Caco-2 (cell line): ENCODE measurements around the gene MLEC. TPM values are rescaled to one million over a fixed set of nuclear protein-coding genes. Genes with fewer than 3 reads are reported as not detected.

Source experiments
- BruUV-seq: library from RNA; stranded (reverse); fragments of 400-500 nt; replicated peaks from 2 replicates; lab custom pipeline; 2021; lab: Mats Ljungman, UMichigan
- CTCF ChIA-PET: fragments of 300-600 bp; sonication (Branson Sonifier 250); formaldehyde crosslinking; loops from one replicate; lab custom pipeline; 2022; ENCODE audit warnings: antibody characterized with exemption; lab: Charles Lee
- POLR2A ChIA-PET: fragments of 300-600 bp; sonication (Branson Sonifier 250); formaldehyde crosslinking; loops from one replicate; lab custom pipeline; 2022; ENCODE audit warnings: antibody characterized with exemption; lab: Charles Lee
- DNase-seq, 2 experiments: peaks; one replicate each; pipeline versions ENCODE4 v3.0.0 to v3.0.0-alpha.2; 2020 to 2022
- H3K27me3 ChIP-seq: replicated peaks from 2 replicates; pipeline ENCODE4 v1.6.0; 2011; ENCODE audit warnings: low read length; ENCODE audit not compliant: control insufficient read depth, insufficient read depth
- H3K36me3 ChIP-seq: 2 replicates; pipeline ENCODE4 v1.5.1; 2011; ENCODE audit warnings: low read length; ENCODE audit not compliant: control insufficient read depth, insufficient read depth
- H3K4me1 ChIP-seq: fragments of 250-450 bp; sonication (Bioruptor Pico); 2 replicates; pipeline ENCODE4 v1.5.1; 2020; ENCODE audit warnings: mild to moderate bottlenecking
- H3K4me3 ChIP-seq: 2 replicates; pipeline ENCODE4 v1.5.1; 2011; ENCODE audit warnings: low read depth, mild to moderate bottlenecking, control low read depth, low read length
- H3K9me3 ChIP-seq: fragments of 250-450 bp; sonication (Bioruptor Pico); 2 replicates; pipeline ENCODE4 v1.5.1; 2020; ENCODE audit warnings: mild to moderate bottlenecking, moderate library complexity
- H3K27ac Mint-ChIP-seq: one replicate; pipeline ENCODE4 v1.8.0; 2022; ENCODE audit warnings: mixed read lengths; ENCODE audit not compliant: unreplicated experiment
- H3K27me3 Mint-ChIP-seq: one replicate; pipeline ENCODE4 v1.8.0; 2022; ENCODE audit warnings: mixed read lengths; ENCODE audit not compliant: insufficient read depth, unreplicated experiment
- H3K36me3 Mint-ChIP-seq: one replicate; pipeline ENCODE4 v1.8.0; 2022; ENCODE audit warnings: mild to moderate bottlenecking, mixed read lengths; ENCODE audit not compliant: insufficient read depth, unreplicated experiment
- H3K4me1 Mint-ChIP-seq: one replicate; pipeline ENCODE4 v1.8.0; 2022; ENCODE audit warnings: low read depth, mixed read lengths; ENCODE audit not compliant: unreplicated experiment
- H3K4me3 Mint-ChIP-seq: one replicate; pipeline ENCODE4 v1.8.0; 2022; ENCODE audit warnings: mild to moderate bottlenecking, moderate library complexity, mixed read lengths; ENCODE audit not compliant: unreplicated experiment
- H3K9me3 Mint-ChIP-seq: one replicate; pipeline ENCODE4 v1.8.0; 2022; ENCODE audit warnings: mixed read lengths; ENCODE audit not compliant: unreplicated experiment
- CTCF ChIP-seq, 2 experiments: fragments of 200-600 bp in 1 of 2; IDR thresholded peaks; 1 replicate in 1 of 2; 2 replicates in 1 of 2; pipeline versions ENCODE4 v1.5.1 to v1.8.0; 2011 to 2022; ENCODE audit warnings: antibody characterized with exemption in 1 of 2, control low read depth in 1 of 2, inconsistent platforms in 1 of 2, low read depth in 1 of 2, low read length in 1 of 2, mild to moderate bottlenecking in 1 of 2, moderate library complexity in 1 of 2; ENCODE audit not compliant: insufficient read depth in 1 of 2, severe bottlenecking in 1 of 2, unreplicated experiment in 1 of 2
- intact Hi-C: fragments of 100-400 bp; cut with micrococcal nuclease; formaldehyde crosslinking; loops from one replicate; pipeline ENCODE4 v1.10.0; 2022; ENCODE audit not compliant: unreplicated experiment
- total RNA-seq: library from RNA; stranded (reverse); gene quantifications from 2 replicates; pipeline ENCODE4 v1.2.3, GENCODE V29; 2022

Gene MLEC
- total RNA-seq, 1 experiment from 2014 or later: 150 TPM

- peaks cover 3% of the 10 kb centered on the region for H3K27me3 Mint-ChIP-seq
- intact Hi-C loops: no loop called here
These were observed 34.1 kb upstream of the MLEC start for GRCh38 chr12:120652656-120653435.

DNA sequence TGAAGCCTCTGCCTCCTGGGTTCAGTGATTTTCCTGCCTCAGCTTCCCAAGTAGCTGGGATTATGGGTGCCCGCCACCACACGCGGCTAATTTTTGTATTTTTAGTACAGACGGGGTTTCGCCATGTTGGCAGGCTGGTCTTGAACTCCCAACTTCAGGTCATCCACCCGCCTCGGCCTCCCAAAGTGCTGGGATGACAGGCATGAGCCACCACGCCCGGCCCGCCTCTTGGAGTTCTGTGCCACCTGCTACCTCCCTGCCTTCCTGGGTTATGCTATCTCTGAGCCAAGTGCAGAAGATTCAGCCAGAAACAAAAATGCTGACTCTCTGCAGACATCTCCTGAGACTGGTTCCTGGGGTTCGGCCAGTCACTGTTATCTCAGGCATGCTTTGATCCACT is 33.3 kb upstream of the MLEC start:
- H3K4me1 Mint-ChIP-seq: peaks cover 6% of the 10 kb centered on the region
- Histone ChIP-seq H3K4me3 (no peak overlapping the region), H3K27me3 (no peaks in the 10 kb centered on the region), H3K36me3 (no peaks in the 10 kb centered on the region), H3K4me1 (no peaks in the 10 kb centered on the region), H3K9me3 (no peaks in the 10 kb centered on the region)
- intact Hi-C loops: no loop called here
- no TSS peak for BruUV-seq
- ChIA-PET POLR2A (no interaction called here), CTCF (no interaction called here)
- no peaks in the 10 kb centered on the region for H3K36me3 Mint-ChIP-seq
- H3K9me3 Mint-ChIP-seq: no peaks in the 10 kb centered on the region
- TF ChIP-seq CTCF (IDR thresholded peaks at IDR 0.05; ENCODE audit: insufficient read depth in 1 of 2, low read depth in 1 of 2, low read length in 1 of 2, severe bottlenecking in 1 of 2, unreplicated experiment in 1 of 2): no peak
- H3K27ac Mint-ChIP-seq: no peak overlapping the region
- H3K4me3 Mint-ChIP-seq: no peak overlapping the region
- H3K27me3 Mint-ChIP-seq: peaks cover 3% of the 10 kb centered on the region
- DNase-seq: no peak

More at GRCh38 chr12:120652656-120653435, 34.1 kb upstream of the MLEC start:
- Mint-ChIP-seq H3K27ac (no peak overlapping the region), H3K4me1 (peaks cover 6% of the 10 kb centered on the region), H3K9me3 (no peaks in the 10 kb centered on the region), H3K4me3 (no peak overlapping the region), H3K36me3 (no peaks in the 10 kb centered on the region)
- ChIA-PET CTCF (interaction anchor here (0.5 kb wide), 1 partner anchor 103 kb away, joined by 4 read pairs; no protein-coding TSS in a partner anchor), POLR2A (no interaction called here)
- no peak overlapping the region for H3K4me3 ChIP-seq
- TF ChIP-seq CTCF (IDR thresholded peaks at IDR 0.05; ENCODE audit: insufficient read depth in 1 of 2, low read depth in 1 of 2, low read length in 1 of 2, severe bottlenecking in 1 of 2, unreplicated experiment in 1 of 2): no peak
- H3K4me1 ChIP-seq: no peaks in the 10 kb centered on the region
- no peak for DNase-seq
- no peaks in the 10 kb centered on the region for H3K9me3 ChIP-seq
- H3K27me3 ChIP-seq: no peaks in the 10 kb centered on the region
- no TSS peak for BruUV-seq
- H3K36me3 ChIP-seq: no peaks in the 10 kb centered on the region

DNA sequence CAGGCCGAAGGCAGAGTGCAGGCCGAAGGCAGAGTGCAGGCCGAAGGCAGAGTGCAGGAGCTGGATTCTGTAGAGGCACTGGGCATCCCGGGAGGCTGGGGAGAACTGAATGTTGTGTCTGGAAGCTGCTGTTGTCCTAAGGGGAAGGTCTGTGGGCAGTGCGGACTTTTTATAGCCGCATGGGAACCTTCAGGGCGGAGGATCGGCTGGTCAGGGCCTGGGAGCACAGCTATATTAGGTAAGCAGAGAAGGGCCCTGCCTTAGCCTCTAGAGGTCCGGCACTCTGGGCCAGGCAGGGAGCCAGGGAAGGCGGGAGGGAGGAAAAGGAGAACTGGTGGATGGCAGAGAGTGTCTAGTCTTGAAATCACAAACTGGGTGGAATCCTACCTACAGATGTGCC is 32.3 kb upstream of the MLEC start:
- Histone ChIP-seq H3K27me3 (no peaks in the 10 kb centered on the region), H3K36me3 (no peaks in the 10 kb centered on the region), H3K4me1 (no peaks in the 10 kb centered on the region), H3K9me3 (no peaks in the 10 kb centered on the region), H3K4me3 (no peak overlapping the region)
- CTCF ChIA-PET: no interaction called here
- POLR2A ChIA-PET: no interaction called here
- H3K9me3 Mint-ChIP-seq: no peaks in the 10 kb centered on the region
- peaks cover 3% of the 10 kb centered on the region for H3K27me3 Mint-ChIP-seq
- DNase-seq: no peak
- no peak overlapping the region for H3K27ac Mint-ChIP-seq
- intact Hi-C loops: no loop called here
- no TSS peak for BruUV-seq
- no peak for TF ChIP-seq CTCF (IDR thresholded peaks at IDR 0.05; ENCODE audit: insufficient read depth in 1 of 2, low read depth in 1 of 2, low read length in 1 of 2, severe bottlenecking in 1 of 2, unreplicated experiment in 1 of 2)
- H3K4me3 Mint-ChIP-seq: no peak overlapping the region
- H3K36me3 Mint-ChIP-seq: no peaks in the 10 kb centered on the region
- H3K4me1 Mint-ChIP-seq: peaks cover 6% of the 10 kb centered on the region
